Smooth muscle cell (in vitro differentiated cells): ENCODE data around the gene NAT9. TPM values are rescaled to one million over a fixed set of nuclear protein-coding genes. Genes with fewer than 3 reads are reported as not detected.

Experiments used
- DNase-seq: peaks from one replicate; lab custom pipeline; 2025; ENCODE audit not compliant: unreplicated experiment; lab: John Stamatoyannopoulos, UW
- H2AFZ ChIP-seq: fragments of 200-600 bp; sonication (generic); 2 replicates; pipeline ENCODE4 v1.6.0; 2016; ENCODE audit warnings: antibody characterized with exemption, low read depth, mild to moderate bottlenecking
- H3F3A ChIP-seq: fragments of 200-600 bp; sonication (generic); 2 replicates; pipeline ENCODE4 v1.6.0; 2017; ENCODE audit warnings: antibody characterized with exemption, low read depth
- H3K27ac ChIP-seq: fragments of 200-600 bp; sonication (generic); 2 replicates; pipeline ENCODE4 v1.5.1; 2016; ENCODE audit warnings: low read depth, mild to moderate bottlenecking
- H3K27me3 ChIP-seq: fragments of 200-600 bp; sonication (generic); 2 replicates; pipeline ENCODE4 v1.6.1; 2016; ENCODE audit warnings: low read depth, mild to moderate bottlenecking
- H3K36me3 ChIP-seq: fragments of 200-600 bp; sonication (generic); 2 replicates; pipeline ENCODE4 v1.5.1; 2016; ENCODE audit warnings: low read depth
- H3K4me1 ChIP-seq: fragments of 200-600 bp; sonication (generic); 2 replicates; pipeline ENCODE4 v1.5.1; 2016; ENCODE audit warnings: low read depth
- H3K4me2 ChIP-seq: fragments of 200-600 bp; sonication (generic); 2 replicates; pipeline ENCODE4 v1.6.0; 2016; ENCODE audit warnings: mild to moderate bottlenecking
- H3K4me3 ChIP-seq: fragments of 200-600 bp; sonication (generic); 2 replicates; pipeline ENCODE4 v1.5.1; 2016; ENCODE audit warnings: mild to moderate bottlenecking
- H3K79me2 ChIP-seq: fragments of 200-600 bp; sonication (generic); 2 replicates; pipeline ENCODE4 v1.6.0; 2016; ENCODE audit warnings: low read depth, mild to moderate bottlenecking
- H3K9ac ChIP-seq: fragments of 200-600 bp; sonication (generic); 2 replicates; pipeline ENCODE4 v1.6.0; 2016; ENCODE audit warnings: low read depth
- H3K9me3 ChIP-seq: fragments of 200-600 bp; sonication (generic); replicated peaks from 2 replicates; pipeline ENCODE4 v1.5.1; 2016; ENCODE audit warnings: low read depth
- H4K20me1 ChIP-seq: fragments of 200-600 bp; sonication (generic); 2 replicates; pipeline ENCODE4 v1.6.0; 2016; ENCODE audit warnings: low read depth
- WGBS: methylation state at CpG from one replicate; pipeline ENCODE4 v1.1.7; 2016; ENCODE audit warnings: low lambda C conversion rate; 5-methylcytosine and 5-hydroxymethylcytosine counted together
- polyA plus RNA-seq: library from polyadenylated mRNA; unstranded; fragments of >200 nt; fragmentation: Nextera tagmentation; extraction: Ambion mirVana; gene quantifications from 2 replicates; pipeline ENCODE4 v1.2.1, GENCODE V29; 2016
- total RNA-seq: library from RNA; depleted of rRNA; stranded (reverse); fragments of >200 nt; gene quantifications from 2 replicates; pipeline ENCODE4 v1.2.3, GENCODE V29; 2014
- TF ChIP-seq, protein P1 (sequence below): fragments of 200-600 bp; sonication (generic); IDR thresholded peaks from 2 replicates; pipeline ENCODE4 v1.5.1; 2017; ENCODE audit warnings: borderline replicate concordance, mild to moderate bottlenecking, antibody characterized with exemption; ENCODE audit not compliant: insufficient read depth, poor library complexity, severe bottlenecking

The NAT9 gene
- total and polyA plus RNA-seq, 2 experiments from 2014 or later = 21.4 to 42.5 TPM

DNA sequence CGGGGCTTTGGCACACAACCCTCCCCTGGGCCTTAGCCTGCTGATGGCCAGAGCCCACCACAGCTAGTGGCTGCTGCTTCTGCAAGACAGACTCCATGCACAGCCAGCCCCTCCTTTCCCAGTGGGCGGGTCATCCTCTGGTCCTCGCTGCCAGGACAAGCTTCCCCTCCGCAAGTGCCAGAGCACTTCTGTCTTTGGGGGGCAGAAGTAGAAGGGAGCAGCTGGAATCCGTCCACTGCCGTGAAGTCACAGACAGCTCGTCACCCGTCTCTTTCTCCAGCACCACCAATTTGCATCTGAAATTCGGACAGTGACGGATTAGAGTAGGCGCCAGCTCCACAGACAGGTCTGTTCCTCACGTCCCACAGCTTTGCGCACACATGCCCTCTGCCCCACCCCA is 31.3 kb upstream of the NAT9 start:
- 96% methylated on average over 13 of the region's 13 CpGs for WGBS
- Histone ChIP-seq H3K27me3 (no peaks in the 10 kb centered on the region), H3K4me3 (no peak overlapping the region), H3K9ac (no peak overlapping the region), H3K4me1 (no peaks in the 10 kb centered on the region), H4K20me1 (peaks cover 6% of the 10 kb centered on the region), H3K4me2 (no peak overlapping the region), H3K36me3 (no peaks in the 10 kb centered on the region), H3K27ac (no peak overlapping the region), H2AFZ (no peak overlapping the region), H3K79me2 (no peaks in the 10 kb centered on the region), H3F3A (no peaks in the 10 kb centered on the region), H3K9me3 (no peaks in the 10 kb centered on the region)
- DNase-seq = no peak
- TF ChIP-seq, protein P1, sequence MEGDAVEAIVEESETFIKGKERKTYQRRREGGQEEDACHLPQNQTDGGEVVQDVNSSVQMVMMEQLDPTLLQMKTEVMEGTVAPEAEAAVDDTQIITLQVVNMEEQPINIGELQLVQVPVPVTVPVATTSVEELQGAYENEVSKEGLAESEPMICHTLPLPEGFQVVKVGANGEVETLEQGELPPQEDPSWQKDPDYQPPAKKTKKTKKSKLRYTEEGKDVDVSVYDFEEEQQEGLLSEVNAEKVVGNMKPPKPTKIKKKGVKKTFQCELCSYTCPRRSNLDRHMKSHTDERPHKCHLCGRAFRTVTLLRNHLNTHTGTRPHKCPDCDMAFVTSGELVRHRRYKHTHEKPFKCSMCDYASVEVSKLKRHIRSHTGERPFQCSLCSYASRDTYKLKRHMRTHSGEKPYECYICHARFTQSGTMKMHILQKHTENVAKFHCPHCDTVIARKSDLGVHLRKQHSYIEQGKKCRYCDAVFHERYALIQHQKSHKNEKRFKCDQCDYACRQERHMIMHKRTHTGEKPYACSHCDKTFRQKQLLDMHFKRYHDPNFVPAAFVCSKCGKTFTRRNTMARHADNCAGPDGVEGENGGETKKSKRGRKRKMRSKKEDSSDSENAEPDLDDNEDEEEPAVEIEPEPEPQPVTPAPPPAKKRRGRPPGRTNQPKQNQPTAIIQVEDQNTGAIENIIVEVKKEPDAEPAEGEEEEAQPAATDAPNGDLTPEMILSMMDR = no peak

DNA sequence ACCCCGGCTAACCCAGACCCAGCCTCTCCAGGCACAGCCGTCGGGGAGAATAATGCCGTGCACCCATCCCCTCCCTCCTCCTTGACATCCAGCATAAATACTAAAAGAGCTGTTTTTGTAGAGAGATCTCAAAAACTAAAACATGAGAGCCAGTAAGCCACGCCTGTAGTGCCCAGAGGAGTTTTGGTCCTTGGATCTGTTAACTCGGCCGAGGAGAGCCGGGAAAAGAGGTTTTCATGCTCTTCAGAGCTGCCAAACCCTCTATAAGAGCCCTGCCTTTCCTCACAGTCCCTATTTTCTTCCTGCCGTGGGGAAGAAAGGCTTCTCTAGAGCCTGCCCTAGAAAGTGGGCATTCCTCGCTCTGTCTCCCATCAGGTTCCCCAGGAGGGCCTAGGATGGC is 30.2 kb upstream of the NAT9 start:
- Histone ChIP-seq H3K79me2 (no peaks in the 10 kb centered on the region), H4K20me1 (peaks cover 6% of the 10 kb centered on the region), H3K4me1 (no peaks in the 10 kb centered on the region), H3K4me2 (no peak overlapping the region), H3K27me3 (no peaks in the 10 kb centered on the region), H3K9ac (no peak overlapping the region), H3K36me3 (no peaks in the 10 kb centered on the region), H3F3A (no peaks in the 10 kb centered on the region), H3K9me3 (no peaks in the 10 kb centered on the region), H3K27ac (no peak overlapping the region), H3K4me3 (no peak overlapping the region), H2AFZ (no peak overlapping the region)
- TF ChIP-seq, protein P1 = no peak
- no peak for DNase-seq
- WGBS = 94% methylated on average over 10 of the region's 10 CpGs

DNA sequence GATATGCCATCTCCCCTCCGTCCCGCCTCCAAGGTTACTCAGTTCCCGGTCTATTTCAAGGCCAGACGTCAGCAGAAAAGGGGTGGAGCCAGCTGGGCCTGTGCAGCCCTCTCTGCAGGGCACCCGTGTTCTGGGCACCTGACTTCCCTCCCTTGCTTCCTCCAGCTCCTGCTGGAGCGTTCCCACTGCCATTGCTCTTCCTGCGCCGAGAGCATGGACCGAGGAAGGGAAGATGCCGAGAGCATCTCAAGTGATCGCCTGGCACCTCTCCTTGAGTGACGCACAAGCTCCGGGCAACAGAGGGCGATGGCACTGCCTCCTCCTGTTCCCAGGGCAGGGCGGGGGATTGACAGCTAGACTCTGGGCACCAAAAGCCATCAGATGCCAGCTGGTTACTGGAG is 29.4 kb upstream of the NAT9 start:
- H3K9me3 ChIP-seq = no peaks in the 10 kb centered on the region
- H3K4me3 ChIP-seq = no peak overlapping the region
- no peaks in the 10 kb centered on the region for H3K27me3 ChIP-seq
- no peak overlapping the region for H3K27ac ChIP-seq
- H3K36me3 ChIP-seq = no peaks in the 10 kb centered on the region
- TF ChIP-seq, protein P1 = no peak
- H3K4me2 ChIP-seq = no peak overlapping the region
- no peaks in the 10 kb centered on the region for H3K4me1 ChIP-seq
- no peak overlapping the region for H2AFZ ChIP-seq
- peaks cover 1% of the 10 kb centered on the region for H4K20me1 ChIP-seq
- H3K79me2 ChIP-seq = no peaks in the 10 kb centered on the region
- WGBS = 91% methylated on average over 15 of the region's 15 CpGs
- no peak for DNase-seq
- no peak overlapping the region for H3K9ac ChIP-seq
- no peaks in the 10 kb centered on the region for H3F3A ChIP-seq

DNA sequence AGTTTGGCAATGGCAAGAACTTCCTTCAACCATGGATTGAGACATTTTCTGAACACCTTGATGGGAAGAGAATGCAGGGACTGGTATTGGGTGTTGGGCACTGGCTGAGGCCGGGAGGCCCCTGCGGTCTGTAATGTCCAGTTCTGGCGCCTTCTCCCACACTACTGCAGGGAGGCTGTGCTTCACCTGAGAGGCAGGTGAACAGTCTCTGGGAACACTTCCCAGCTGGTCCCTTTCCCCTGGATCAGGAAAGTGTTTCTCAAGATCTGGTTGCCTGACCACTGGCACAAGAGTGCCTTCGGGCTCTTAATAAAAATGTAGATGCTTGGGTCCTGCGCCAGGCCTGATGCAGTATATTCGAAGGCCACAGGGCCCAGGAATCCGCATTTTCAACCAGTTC is 28.5 kb upstream of the NAT9 start:
- Histone ChIP-seq H3K79me2 (no peaks in the 10 kb centered on the region), H4K20me1 (no peaks in the 10 kb centered on the region), H3K4me2 (no peak overlapping the region), H3K27me3 (no peaks in the 10 kb centered on the region), H3K36me3 (no peaks in the 10 kb centered on the region), H3K27ac (no peak overlapping the region), H3K4me3 (no peak overlapping the region), H2AFZ (no peak overlapping the region), H3F3A (no peaks in the 10 kb centered on the region), H3K9me3 (no peaks in the 10 kb centered on the region), H3K4me1 (no peaks in the 10 kb centered on the region), H3K9ac (no peak overlapping the region)
- TF ChIP-seq, protein P1 = no peak
- WGBS = 96% methylated on average over 7 of the region's 7 CpGs
- DNase-seq = no peak
